ENCODE measurements around the gene RTN4R. TPM values are rescaled to one million over a fixed set of nuclear protein-coding genes. Genes with fewer than 3 reads are reported as not detected.
"Not testable (repeated sequence)": the region's sequence is repeated elsewhere in the genome, so short reads cannot be mapped to it uniquely, and the experiment has no call there.

RTN4R gene
- total RNA-seq, 1 donor from 2014 or later: 5.5 TPM

DNA sequence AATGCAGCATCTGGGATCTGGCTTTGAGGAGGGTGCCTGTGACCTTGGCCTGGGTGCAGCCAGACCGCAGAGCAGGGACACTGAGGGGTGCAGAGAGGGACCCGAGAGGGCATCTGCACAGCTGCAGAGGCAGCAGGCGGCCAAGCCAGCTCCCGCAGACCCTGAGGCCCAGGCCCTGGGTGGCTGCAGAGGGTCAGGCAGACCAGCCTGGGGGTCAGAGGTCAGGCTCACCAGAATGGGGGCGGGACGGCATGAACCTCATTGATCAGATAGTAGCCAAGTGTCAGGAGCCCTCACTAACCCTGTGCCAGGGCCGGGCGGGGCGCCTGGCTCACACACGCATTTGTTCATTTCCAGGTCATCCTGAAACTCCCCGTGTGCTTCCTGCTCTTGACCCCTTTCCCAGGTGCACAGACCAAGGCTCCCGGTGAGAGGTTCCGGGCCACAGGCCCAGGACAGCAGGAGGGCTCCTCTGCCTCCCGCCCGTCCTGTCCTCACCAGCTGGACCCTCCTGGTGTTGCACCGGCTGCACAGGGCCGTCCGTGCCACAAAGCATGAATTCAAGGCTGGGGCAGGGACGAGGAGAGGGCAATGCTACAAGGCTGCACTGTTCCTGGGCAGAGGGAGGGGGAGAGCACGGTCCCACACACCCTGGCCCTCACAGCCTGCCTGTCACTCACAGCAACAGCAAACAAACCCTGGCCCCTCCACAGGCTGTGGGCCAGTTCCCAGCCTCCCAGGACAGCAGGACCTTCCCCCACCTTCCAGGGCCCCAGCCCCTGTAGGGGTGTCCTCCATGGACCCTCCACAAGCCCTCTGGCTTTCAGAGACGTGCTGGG is 3.3 kb downstream of the RTN4R start:
- Mint-ChIP-seq H3K4me3 (ENCODE audit: unreplicated experiment) (no peak overlapping the region), H3K4me1 (ENCODE audit: low read depth) (peaks cover 3% of the 10 kb centered on the region), H3K27ac (ENCODE audit: unreplicated experiment) (no peak overlapping the region)

DNA sequence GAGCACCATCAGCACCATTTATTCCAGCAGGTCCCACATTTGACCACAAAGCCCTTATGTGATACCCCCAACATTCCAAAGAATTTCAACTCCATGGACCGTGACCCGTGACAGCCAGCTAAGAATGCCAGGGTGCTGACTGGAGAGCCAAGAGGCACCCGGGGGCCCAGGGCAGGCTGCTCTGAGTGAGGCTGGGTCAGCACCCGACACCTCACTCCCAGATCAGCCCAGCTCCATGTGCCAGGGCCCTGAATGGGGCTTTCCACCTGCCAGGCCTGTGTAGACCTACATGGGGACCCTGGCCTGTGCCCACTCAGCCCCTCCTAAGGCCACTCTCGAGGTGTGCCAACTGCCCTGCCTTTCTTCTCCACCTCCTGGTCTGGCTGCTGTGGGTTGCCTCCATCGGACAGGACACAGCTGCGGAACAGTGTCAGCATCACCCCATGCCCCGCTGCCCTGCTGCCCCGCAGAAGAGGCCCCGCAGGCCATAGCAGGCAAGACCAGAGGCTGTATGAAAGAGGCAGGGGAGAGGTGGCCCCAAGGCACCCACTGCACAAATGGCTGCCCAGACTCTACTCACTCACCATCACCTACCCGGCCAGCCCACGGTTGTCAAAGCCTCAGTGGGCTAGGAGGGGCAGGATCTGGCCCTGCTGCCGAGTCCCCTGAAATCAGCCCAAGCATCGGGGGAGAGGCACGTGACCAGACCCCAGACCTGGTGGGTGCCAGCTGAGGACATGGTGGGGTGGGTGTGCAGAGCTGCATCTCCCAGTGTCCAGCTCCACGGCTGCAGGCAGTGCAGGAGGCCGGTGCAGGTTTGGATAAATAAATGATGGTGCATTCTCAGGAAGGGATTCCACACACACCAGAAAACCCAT is 4.5 kb downstream of the RTN4R start:
- not testable (repeated sequence) for H3K4me1 Mint-ChIP-seq (ENCODE audit: low read depth); H3K27ac Mint-ChIP-seq (ENCODE audit: unreplicated experiment); H3K9me3 Mint-ChIP-seq (ENCODE audit: low read depth); H3K4me3 Mint-ChIP-seq (ENCODE audit: unreplicated experiment); H3K36me3 Mint-ChIP-seq (ENCODE audit: low read depth); H3K27me3 Mint-ChIP-seq (ENCODE audit: low read depth); DNase-seq (ENCODE audit: low spot score)

More for the DNA sequence above, 3.3 kb downstream of the RTN4R start:
- TF ChIP-seq, protein P1, sequence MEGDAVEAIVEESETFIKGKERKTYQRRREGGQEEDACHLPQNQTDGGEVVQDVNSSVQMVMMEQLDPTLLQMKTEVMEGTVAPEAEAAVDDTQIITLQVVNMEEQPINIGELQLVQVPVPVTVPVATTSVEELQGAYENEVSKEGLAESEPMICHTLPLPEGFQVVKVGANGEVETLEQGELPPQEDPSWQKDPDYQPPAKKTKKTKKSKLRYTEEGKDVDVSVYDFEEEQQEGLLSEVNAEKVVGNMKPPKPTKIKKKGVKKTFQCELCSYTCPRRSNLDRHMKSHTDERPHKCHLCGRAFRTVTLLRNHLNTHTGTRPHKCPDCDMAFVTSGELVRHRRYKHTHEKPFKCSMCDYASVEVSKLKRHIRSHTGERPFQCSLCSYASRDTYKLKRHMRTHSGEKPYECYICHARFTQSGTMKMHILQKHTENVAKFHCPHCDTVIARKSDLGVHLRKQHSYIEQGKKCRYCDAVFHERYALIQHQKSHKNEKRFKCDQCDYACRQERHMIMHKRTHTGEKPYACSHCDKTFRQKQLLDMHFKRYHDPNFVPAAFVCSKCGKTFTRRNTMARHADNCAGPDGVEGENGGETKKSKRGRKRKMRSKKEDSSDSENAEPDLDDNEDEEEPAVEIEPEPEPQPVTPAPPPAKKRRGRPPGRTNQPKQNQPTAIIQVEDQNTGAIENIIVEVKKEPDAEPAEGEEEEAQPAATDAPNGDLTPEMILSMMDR (IDR thresholded peaks at IDR 0.05): no peak
- Mint-ChIP-seq H3K36me3 (ENCODE audit: low read depth) (no peaks in the 10 kb centered on the region), H3K9me3 (ENCODE audit: low read depth) (no peaks in the 10 kb centered on the region), H3K27me3 (ENCODE audit: low read depth) (no peaks in the 10 kb centered on the region)
- no peak for DNase-seq (ENCODE audit: low spot score)

DNA sequence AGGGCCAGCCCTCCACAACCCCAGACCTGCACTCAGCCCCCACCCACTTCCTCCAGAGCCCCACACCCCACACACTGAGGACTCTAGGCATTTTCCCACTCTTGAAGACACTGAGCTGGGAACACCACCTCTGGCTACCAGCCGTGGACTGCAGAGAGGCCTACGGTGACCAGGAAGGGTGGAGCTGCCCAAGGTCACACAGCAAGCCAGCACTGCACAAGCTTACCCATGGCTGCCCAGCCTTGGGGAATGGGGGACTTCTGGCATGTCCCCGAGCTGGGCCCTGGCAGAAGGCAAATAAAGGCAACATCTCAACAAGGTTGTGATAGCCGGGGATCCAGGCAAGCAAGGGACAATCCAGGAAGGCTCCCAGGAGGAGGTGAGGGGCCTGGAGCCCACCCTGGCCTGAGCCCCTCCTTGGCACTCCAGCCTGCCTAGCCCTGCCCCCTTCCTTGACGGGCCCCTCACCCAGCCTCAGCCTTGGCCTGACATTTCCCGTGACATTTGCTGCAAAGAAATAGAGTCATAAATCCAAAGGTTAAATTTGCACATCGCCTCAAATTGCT is 5.5 kb downstream of the RTN4R start:
- Mint-ChIP-seq H3K36me3 (ENCODE audit: low read depth) (no peaks in the 10 kb centered on the region), H3K9me3 (ENCODE audit: low read depth) (no peaks in the 10 kb centered on the region), H3K4me3 (ENCODE audit: unreplicated experiment) (no peak overlapping the region), H3K4me1 (ENCODE audit: low read depth) (no peaks in the 10 kb centered on the region), H3K27ac (ENCODE audit: unreplicated experiment) (no peak overlapping the region), H3K27me3 (ENCODE audit: low read depth) (no peaks in the 10 kb centered on the region)
- DNase-seq (ENCODE audit: low spot score): no peak
- TF ChIP-seq, protein P1 (IDR thresholded peaks at IDR 0.05): no peak

DNA sequence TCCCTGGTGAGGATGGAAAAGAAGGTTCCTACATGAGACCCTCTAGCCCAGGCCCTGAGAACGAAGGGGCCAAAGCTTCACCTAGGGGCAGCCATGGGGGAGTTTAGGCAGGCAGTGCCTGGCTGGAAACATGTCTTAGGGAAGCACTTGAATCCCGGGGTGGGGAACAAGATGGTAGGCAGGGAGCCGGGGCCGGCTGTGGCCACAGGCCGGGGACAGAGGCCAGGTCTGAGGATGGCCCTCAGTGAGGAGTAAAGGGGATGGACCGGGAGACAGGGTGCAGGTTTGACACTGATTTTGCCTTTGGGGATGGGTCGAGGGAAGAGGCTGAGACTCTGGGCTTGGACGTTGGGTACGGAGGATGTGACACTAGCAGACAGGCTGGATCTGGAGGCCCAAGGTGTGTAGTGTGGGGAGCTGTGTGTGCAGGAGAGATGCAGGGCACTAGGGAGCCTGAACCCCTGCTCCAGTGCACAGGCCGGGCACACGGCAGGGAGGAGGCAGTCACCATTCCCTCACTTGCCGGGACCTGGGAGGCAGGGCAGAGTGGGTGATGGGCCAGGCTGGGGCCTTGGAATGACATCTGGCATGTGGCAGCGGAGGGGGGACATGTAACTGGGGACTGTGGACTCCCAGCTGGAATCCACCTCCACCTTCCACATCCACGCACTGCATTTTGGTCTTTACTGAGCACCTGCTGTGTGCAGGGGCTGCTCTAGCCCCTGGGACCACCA is 6.1 kb downstream of the RTN4R start:
- Mint-ChIP-seq H3K4me1 (ENCODE audit: low read depth) (no peaks in the 10 kb centered on the region), H3K27me3 (ENCODE audit: low read depth) (no peaks in the 10 kb centered on the region), H3K9me3 (ENCODE audit: low read depth) (no peaks in the 10 kb centered on the region), H3K36me3 (ENCODE audit: low read depth) (no peaks in the 10 kb centered on the region), H3K27ac (ENCODE audit: unreplicated experiment) (no peak overlapping the region), H3K4me3 (ENCODE audit: unreplicated experiment) (no peak overlapping the region)
- no peak for DNase-seq (ENCODE audit: low spot score)
- TF ChIP-seq, protein P1 (IDR thresholded peaks at IDR 0.05): no peak

DNA sequence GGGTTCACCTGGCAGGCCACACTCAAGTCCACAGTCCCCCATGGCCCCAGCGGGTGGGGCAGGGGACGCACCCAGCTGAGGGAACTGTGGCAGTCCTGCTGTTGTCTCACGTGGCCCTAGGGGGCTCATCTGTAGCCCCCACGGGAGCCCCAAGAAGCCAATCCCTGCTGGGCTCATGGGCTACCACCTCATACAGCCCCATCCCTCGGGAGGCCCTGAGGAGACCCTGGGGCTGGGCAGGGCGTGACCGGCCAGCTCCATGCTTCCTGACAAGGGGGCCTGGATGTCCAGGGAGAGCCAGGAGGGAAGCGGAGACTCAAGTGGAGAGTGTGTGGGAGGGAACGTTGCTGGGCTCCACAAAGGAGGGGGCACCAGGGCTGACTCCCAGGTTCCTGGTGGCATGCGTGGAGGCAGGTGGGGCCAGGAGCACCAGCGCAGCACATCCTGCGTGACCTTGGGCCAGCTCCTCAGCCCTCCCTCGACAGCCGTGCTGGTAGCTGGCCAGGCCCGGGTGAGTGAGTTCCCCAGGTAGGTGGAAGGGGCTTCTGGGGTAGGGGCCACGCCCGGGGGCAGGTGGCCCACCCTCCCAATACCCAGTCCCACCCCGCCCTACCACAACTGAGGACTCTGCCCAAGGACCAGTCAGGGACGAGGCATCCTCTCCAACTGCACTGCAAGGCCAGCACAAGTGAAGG is 7.9 kb downstream of the RTN4R start:
- H3K27me3 Mint-ChIP-seq (ENCODE audit: low read depth): no peaks in the 10 kb centered on the region
- H3K4me3 Mint-ChIP-seq (ENCODE audit: unreplicated experiment): no peak overlapping the region
- H3K4me1 Mint-ChIP-seq (ENCODE audit: low read depth): no peaks in the 10 kb centered on the region
- TF ChIP-seq, protein P1 (IDR thresholded peaks at IDR 0.05): no peak
- H3K27ac Mint-ChIP-seq (ENCODE audit: unreplicated experiment): no peak overlapping the region
- H3K9me3 Mint-ChIP-seq (ENCODE audit: low read depth): no peaks in the 10 kb centered on the region
- no peaks in the 10 kb centered on the region for H3K36me3 Mint-ChIP-seq (ENCODE audit: low read depth)
- no peak for DNase-seq (ENCODE audit: low spot score)

All from chondrocyte (in vitro differentiated cells).